GM21529 (cell line): Measurements from ENCODE around the gene ACTG2.
"Not testable (repeated sequence)": the region's sequence is repeated elsewhere in the genome, so short reads cannot be mapped to it uniquely, and the experiment has no call there.

Experiments
- ATAC-seq: cut with Tn5 transposase; IDR thresholded peaks from one replicate; pipeline ENCODE4 v1.9.1; 2021; ENCODE audit not compliant: unreplicated experiment

Gene ACTG2

DNA sequence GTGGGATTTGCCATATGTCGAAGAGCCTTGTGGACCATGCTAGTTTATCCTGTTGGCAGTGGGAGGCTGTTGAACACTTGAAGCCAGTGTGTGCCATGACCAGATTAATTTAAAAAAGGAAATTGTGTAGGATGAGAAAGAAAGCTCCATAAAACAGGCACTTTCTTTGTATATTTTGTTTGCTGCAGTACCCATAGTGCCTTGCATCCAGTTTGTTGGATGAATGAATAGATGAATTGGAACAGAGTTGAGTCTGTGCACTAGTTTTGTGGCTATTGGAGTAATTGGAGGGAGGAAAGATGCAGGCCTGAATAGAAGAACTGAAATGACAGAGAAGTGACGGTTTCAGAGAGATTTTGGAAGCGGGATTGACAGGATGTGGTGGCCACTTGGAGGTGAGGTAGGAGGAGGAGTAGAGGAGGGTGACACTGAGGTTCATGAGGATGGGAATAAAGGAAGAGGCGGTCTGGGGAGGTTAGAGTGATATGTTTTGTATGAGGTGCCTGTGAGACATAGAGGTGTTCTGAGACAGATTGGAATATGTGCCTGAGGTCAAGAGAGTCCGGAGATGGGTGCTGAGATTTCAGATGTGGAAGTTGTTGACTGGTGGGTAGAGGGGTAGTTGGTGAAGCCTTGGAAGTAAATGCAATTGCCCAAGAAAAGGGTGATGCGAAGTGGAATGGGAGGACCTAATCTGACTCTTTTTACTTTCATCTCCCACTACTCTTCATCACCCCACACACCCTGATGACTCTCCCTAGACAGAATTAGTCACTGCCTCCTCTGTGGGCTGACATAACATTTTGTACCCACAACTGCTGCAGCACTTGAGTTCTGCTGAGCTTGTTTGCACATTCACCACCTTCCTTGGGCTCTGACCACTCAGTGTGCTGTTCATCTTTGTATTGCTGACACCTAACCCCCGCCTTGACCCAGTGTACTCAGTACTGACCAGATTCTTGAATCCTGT is 39.0 kb downstream of the ACTG2 start:
- no peak for ATAC-seq

DNA sequence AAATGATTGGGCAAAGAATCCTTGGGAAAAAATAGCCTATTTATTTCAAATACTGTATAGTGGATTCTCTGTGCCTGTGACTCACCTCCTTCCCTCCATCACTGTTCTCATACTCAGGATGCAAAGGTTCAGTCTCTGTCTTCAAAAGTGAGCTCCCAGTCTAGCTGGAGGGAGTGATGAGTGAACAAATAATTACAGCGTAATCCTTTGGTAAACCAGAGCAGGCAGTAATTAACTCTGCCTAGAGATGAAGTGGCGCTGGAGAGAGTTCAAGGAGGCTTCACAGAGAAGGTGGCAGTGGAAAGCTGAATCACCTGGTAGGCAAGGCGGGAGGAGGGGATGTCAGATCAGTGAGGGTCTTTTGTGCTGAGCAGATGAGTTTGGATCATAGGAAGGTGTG is 40.4 kb downstream of the ACTG2 start:
- ATAC-seq = no peak

DNA sequence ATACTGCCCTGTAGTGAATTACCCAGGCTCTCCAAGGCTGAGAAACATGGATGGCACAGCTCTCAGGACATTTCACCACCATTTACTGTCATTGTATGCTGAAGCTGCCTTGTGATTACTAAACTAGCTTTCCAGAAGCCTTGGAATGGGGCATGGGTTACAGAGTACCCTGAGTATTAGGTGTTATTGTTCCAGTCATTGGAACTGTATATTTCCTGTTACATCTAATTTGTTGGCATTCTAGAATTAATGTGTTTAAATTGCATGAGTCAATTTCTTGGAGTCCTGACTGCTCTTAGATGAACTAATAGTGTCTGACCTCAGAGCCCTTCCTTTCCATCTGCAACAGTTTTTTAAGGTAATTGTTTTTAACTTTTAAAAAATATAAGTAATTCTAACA is 42.8 kb downstream of the ACTG2 start:
- no peak for ATAC-seq

DNA sequence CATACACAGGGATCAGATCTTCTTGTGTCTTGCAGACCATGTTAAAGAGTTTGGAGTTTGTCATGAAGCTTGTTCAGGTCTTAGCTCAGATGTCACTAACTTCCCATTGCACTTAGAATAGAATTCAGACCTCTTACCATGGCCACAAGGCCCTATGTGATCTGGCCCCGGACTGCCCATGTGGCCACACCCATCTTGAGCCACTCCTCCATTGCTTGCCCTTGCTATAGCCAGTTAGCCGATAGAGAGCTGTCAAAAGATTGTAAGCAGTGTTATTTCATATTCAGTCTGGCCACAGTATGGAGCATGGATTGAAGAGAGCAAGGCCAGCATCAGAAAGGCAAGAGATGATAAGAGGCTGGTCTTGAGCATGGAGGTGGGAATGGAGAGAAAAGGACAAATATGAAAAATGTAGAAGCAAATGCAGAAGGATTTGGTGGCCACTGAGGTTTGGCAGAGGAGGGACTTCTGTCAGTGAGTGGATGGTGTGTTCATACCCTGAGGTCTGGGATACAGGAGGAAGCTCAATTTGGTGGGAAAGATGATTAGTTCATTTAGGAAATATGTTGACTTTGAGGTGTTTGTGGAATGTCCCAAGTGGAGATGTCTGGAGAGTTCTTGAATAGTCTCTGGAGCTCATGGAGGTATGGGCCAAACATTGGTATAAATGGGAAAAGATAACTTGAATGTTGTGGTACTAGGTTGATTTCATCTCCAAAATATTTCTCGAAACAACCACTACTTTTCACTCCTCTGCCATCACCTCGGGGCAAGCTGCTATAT is 44.5 kb downstream of the ACTG2 start:
- no peak for ATAC-seq

DNA sequence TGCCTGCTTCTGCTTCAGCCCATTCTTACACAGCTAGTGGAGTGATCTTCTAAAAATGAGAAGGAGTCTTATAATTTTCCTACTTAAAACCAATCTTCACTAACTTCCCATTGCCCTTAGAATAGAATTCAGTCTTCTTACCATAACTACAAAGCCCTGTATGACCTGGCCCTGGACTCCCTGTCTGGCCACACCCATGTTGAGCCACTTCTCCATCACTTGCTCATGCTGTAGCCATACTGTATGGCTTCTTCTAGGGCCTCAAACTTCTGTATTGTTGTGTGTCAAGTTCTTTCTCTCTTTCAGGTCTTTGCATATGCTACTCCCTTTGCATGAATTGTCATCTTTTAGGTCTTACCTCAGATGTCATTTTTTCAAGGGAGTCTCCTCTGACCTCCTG is 45.1 kb downstream of the ACTG2 start:
- no peak for ATAC-seq

DNA sequence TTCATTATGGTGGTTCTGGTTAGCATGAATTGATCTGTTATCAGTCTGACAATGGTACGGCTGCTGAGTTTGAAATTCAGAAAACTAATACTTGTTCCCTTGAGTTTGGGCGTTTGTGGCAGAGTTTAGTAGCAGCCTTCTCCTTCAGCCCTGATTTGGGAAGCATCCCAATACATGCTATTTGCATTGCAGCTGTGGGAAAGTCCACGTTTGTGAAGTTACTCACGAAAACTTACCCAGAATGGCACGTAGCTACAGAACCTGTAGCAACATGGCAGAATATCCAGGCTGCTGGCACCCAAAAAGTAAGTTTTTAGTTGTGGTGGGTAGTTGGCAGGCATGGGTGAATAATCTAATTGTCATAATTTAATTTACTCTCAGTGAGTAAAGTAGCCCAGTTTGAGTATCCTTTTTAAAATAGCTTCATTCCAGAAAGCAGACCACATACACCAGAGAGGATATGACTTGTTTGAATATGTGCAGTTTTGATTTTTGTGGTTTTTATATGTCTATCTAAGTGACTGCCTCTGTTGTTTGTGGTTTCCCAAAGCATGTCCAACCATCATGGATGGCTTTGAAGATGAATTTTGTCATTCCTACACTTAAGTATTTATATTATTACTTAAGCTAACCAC is 46.0 kb downstream of the ACTG2 start:
- no peak for ATAC-seq

DNA sequence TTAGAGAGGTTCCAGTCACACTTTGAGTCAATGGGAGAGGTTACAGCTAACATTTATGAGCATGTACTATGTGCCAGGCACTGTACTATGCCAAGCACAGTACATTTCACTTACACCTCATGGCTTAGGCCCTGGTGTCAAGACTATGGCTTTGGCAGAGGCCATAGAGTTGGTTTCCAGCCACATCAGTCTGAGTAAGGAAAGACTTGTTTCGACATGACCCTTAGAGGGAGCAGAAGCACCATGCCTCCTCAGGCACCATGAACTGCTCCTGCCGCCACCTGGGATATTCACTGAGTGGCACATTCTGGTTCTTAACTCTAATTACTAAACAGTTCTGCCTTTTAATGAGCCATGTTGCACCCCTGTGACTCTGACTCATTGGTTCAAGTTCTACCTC is 46.6 kb downstream of the ACTG2 start:
- no peak for ATAC-seq

DNA sequence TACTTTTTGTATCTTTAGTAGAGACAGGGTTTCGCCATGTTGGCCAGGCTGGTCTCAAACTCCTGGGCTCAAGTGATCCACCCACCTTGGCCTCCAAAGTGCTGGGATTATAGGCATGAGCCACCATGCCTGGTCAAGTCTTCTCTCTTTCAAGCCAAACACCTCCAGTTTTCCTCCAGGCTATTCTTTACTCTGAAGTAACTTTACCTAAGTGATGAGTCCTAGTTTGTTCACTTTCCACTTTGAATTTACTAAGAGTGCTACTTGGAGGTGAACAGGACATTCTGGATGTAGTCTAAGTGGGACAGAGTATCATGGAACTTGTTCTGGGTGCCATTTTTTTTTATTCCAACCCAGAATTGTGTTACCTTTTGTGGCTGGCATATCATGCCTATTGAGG is 47.3 kb downstream of the ACTG2 start:
- ATAC-seq = not testable (repeated sequence)

DNA sequence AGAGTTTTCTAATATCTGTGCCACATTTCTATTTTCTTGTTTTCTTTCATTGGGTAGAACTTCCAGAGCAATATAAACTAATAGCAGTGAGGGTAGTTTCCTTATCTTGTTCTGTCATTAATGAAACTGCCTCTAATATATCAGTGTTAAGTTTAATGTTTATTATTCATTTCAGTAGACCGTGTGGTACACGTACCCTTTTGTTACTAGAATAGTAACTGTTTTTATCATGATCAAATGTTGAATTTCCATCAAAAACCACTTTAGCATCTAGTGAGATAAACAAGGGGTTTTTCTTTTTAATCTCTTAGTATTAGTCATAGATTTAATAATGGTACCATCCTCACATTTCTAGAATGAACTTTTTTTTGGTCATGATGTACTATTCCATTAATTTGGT is 49.9 kb downstream of the ACTG2 start:
- ATAC-seq = no peak

DNA sequence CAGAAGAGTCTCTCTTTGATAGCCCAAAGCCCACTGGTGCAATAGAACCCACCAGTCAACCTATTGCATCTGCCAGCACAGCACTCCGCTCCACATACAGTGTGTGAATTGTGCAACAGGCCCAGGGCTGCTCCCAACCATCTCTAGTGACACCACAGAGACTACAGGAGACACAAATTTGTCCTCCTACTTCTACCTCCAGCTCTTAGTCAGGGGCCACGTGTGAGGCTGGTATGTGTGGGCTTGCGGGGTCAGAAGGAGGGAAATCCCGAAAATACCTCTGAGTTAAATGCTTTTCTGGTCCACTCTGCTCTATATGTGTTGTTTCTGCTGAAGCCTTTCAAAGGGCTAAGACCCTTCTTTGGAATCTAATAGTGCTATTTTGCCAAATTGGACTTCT is 51.9 kb downstream of the ACTG2 start:
- ATAC-seq = no peak

DNA sequence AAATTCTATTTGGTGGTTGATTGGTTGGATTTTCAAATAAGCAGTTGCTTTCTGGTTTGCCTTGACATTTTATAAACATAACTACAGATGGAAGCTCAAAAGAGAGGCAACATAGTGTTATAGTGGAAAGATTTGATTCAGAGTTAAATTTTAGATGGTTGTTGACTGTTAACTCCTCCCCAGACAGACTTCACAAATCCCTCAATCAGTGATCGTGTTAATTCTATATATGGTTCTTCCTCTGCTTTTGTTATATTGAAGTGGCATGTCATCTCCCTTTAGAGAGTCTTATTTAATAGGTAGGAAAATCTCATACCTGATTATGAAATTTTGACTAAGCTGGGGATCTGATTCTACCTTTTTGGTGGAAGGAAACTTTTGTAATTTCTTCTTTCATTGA is 53.4 kb downstream of the ACTG2 start:
- ATAC-seq = no peak

DNA sequence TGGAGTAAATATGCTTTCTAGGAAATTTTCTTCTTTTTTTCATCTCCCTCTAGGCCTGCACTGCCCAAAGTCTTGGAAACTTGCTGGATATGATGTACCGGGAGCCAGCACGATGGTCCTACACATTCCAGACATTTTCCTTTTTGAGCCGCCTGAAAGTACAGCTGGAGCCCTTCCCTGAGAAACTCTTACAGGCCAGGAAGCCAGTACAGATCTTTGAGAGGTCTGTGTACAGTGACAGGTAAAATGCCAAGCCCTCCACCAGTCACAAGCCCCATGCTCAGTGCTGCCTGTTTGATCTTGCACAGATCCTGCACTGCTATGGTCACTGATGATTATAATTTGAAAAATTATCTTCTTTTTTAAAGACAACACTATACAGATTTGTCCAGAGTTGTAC is 53.9 kb downstream of the ACTG2 start:
- ATAC-seq = no peak

DNA sequence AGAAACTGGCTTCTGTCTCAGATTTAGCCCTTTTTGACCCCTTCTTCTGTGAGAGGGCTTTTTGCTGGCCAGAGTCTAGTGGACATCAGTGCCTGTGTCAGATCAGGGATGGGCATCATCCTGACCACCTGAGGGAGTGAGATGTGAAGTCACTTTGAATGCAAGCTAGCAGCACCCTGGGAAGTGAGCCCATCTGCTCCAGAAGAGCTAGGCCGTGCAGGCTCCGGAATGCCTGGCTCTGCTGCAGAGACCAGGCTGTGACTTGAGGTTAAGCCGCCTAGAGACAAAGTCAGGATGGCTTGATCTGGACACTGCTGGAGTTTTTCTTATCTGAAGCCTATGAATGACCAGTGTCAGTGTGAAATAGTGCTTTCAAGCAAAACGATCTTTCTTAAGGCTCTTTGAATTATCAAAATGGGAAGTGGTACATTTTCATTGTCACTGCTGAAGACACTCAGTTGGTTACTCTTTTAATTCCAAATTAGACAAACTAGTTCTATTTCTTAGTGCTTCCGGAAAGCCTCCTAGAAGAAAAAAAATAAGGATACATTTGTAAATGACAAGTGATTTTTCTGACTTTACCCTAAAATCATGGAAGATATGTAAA is 54.7 kb downstream of the ACTG2 start:
- ATAC-seq = no peak

DNA sequence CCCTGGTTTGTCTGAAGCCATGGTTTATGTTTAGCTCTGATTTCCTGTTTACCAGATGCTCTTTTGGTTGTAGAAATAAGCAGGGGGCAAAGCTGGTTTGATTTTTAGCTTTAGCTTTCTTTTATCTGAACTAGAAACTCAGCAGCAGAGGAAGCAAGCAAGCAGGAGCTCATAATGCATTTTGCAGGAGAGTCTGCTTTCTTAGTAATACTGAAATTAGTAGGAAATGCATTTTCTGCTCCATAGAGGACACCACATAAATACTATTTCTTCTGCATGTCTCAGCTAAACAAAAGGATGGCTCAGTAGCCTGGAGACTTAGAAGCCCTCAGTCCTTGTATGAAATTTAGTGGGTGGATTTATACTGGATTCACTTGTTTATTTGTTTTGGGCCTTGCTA is 57.0 kb downstream of the ACTG2 start:
- ATAC-seq = no peak

DNA sequence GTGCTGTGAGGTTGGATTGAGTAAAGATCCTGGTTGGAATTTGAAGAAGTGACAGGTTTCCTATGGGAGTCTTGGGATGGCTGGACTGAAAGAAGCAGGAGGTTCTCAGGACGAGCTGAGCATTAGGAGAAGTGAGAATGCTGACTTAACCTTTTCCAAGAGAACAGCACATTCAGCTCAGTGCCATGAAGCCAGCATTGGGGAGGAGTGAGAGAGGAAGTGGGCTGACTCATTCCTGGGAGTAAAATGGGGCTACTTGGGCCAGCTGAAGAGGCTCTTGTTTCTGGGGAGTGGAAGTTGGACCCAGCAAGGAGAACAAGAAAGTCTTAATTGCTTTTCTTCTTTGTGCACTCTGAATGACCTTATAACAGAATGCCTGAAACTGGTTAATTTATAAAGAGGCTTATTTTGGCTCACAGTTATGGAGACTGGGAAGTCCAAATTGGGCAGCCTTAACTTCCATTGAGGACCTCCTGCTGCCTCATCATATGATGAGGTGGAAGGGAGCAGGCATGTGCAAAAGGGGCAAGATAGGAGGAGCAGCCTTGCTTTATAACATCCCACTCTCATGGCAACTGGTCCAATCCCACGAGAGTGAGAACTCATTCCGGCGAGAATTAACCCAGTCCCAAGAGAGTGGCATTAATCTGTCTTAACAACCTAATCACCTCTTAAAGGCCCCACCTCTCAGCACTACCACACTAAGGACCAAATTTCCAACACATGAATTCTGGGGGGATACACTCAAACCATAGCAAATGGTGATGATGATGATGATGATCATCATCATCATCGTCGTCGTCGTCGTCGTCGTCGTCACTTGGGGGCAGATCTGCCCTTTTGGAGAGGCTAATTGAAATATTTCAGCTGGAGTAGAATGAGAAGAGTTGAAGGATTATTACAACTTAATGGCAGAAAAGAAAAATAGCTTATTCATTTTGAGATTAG is 60.0 kb downstream of the ACTG2 start:
- ATAC-seq = no peak

DNA sequence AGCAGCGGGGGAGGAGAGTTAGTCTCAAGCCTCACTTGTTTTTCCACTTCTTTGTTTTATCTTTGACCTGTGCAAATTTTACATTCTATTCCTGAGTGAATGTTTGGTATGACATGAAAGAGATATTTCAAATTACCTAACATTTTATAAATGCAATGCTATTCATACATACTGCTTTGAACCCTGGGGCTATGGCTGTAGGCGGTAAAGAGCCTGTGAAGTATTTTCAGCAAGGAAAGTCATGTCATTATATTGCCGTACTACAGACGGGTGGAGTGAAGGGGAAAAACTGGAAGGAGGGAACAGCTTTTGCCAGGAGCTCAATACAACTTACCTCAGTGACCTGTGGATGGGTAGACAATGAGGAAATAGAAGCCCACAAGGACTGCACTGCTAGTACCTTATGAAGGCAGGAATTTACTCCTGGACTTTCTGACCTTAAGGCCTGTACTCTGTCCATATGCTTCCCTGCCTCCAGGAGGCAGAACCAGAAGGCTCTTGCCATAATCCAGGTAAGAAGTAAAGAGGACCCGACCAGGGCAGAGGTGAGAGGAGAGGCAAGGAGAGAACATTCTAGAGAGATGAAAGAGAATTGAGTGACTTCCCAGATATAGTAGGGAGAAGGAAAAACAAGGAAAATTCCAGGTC is 63.5 kb downstream of the ACTG2 start:
- no peak for ATAC-seq

DNA sequence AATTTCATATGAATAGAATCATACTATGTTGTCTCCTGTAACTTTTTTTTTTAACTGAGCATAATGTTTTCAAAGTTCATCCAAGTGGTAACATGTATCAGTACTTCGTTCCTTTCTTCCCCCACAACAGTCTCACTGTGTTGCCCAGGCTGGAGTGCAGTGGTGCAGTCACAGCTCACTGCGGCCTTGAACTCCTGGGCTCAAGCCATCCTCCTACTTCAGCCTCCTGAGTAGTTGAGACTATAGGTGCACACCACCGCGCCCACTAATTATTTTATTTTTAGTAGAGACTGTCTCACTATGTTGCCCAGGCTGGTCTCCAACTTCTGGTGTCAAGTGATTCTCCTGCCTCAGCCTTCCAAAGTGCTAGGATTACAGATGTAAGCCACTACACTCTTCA is 68.5 kb downstream of the ACTG2 start:
- ATAC-seq = no peak

DNA sequence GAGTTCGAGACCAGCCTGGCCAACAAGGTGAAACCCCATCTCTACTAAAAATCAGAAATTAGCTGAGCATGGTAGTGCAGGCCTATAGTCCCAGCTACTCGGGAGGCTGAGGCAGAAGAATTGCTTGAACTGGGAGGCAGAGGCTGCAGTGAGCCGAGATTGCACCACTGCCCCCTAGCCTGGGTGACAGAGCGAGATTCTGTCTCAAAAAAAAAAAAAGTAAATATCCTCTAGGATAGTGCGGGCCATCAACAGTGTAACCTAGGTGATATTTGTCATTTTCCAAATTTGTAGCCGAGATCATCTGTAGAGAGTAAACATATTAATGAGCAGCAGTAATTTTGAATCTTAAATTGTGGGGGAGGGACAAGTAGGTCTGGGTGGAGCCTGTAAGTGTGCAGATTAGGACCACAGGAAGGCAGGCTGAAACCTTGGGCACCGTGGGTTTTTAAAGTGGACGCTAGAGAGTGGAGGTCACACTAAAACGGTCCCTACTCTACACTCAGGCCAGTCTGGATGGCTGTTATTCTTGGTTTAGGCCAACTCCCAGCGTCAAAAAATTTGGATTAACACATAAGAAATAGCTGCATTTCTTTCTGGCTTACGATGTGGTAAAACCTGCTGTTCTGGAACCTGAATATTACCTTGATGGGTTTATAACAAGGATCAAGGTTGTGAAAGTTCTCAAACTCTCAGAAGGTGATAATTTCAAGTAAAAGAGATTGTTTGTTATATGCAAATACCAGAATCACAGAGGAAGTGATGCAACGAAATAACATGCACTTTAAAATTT is 69.2 kb downstream of the ACTG2 start:
- no peak for ATAC-seq

DNA sequence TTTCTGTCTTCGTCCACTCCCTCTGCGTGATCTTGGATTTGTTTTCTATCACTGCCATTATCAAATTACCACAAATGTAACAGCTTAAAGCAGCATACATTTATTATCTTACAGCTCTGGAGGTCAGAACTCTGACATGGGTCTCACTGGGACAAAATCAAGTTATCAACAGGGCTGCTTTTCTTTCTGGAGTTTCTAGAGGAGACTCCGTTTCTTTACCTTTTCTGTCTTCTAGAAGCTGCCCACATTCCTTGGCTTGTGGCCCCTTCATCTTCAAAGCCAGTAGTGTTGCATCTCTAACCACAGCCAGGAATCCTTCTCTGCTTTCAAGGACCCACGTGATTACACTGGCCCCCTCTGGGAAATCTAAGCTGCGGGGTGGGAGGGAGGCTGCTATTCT is 70.0 kb downstream of the ACTG2 start:
- ATAC-seq = no peak
